AG10803 (cell line): ENCODE results near the gene CEP104.

Source experiments
- DNase-seq: peaks from one replicate; pipeline ENCODE4 v3.0.0; 2010; ENCODE audit warnings: low read depth
- H3K4me3 ChIP-seq: 2 replicates; pipeline ENCODE4 v1.5.1; 2011; ENCODE audit warnings: mild to moderate bottlenecking, low read length, control low read depth
- CTCF ChIP-seq: conservative IDR thresholded peaks from 2 replicates; pipeline ENCODE4 v1.5.1; 2011; ENCODE audit warnings: mild to moderate bottlenecking, low read length, control low read depth, inconsistent platforms

CEP104 gene

DNA sequence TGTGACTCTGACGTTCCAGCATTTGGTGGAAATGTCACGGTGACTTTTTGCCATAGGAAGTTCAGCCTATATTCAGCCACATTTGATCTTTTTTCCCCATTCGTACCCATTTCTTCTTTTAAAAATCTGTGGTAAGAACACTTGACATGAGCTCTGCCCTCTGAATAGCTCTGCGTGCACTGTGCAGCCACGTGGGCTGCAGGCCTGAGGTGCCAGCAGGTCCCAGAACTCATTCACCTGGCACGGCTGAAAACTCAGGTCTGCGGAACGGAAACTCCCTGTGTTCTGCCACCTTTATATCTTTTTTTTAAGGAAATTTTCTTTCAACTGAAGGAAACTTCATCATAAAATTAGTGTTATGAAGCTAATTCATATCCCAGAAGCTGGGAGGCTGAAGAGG lies 28.6 kb downstream of the CEP104 start:
- H3K4me3 ChIP-seq = no peak overlapping the region
- TF ChIP-seq CTCF = no peak

GRCh38 chr1:3827813-3828307 lies 29.2 kb downstream of the CEP104 start:
- TF ChIP-seq CTCF = no peak
- DNase-seq = no peak
- H3K4me3 ChIP-seq = no peak overlapping the region

More for the DNA sequence above, 28.6 kb downstream of the CEP104 start:
- DNase-seq = no peak

DNA sequence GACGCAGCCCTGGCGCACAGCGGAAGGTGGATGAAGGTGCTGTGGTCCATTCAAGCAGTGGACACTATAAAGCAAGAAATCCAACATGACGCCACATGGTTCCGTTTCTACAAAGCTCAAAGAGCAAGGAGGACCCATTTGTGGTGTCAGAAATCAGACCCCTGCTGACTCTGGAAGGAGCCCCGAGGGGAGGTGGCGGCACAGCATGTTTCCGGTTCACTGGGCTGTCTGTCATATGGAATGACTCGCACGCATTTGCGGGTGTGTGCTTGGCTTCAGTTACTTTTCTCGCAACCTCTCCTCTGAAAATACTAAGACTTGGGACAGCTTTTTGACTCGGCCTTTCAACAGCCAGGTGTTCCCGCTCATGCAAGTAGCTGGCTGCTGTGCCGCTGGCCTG lies 31.7 kb downstream of the CEP104 start:
- no peak for TF ChIP-seq CTCF
- DNase-seq = no peak
- no peak overlapping the region for H3K4me3 ChIP-seq

GRCh38 chr1:3824650-3825049 lies 32.4 kb downstream of the CEP104 start:
- TF ChIP-seq CTCF = no peak
- H3K4me3 ChIP-seq = no peak overlapping the region
- DNase-seq = no peak

GRCh38 chr1:3822421-3822820 lies 34.6 kb downstream of the CEP104 start:
- no peak for DNase-seq
- TF ChIP-seq CTCF = no peak
- no peak overlapping the region for H3K4me3 ChIP-seq

DNA sequence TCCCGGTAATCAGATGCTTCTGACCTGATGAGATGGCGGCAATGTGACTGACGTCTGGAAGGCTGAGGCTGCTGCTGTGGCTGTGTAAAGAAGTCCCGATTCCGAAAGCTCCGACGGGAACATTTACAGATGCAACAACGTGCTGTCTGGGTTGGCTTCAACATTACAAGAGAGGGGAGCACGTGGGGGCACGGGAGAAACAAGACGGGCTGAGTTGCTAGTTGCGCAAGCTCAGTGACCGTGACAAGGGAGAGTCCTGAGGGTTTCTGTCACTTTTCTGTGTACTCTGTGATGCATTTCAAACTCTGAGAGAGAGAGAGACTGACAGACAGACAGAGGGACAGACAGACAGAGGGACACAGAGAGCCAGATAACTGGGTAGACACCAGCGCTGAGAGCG lies 35.1 kb downstream of the CEP104 start:
- no peak overlapping the region for H3K4me3 ChIP-seq
- TF ChIP-seq CTCF = no peak
- no peak for DNase-seq

DNA sequence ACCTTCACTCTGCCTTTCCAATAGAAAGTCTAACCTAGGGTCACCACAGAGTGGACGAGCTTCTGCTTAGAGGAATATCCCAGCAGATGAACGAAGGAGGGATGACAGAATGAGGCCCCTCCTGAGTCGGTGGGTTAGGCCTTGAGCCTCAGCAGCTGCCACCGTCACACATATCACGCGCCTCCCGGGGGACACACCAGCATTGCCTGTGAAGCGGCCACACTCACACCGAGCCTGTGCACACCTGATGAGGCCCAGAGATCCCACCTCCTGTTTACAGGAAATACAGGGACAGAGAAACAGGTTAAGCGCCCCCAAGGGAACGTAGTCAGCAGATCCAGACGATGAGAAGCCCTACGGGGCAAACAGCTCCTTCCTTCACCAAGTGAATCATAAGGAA lies 35.6 kb downstream of the CEP104 start:
- no peak for TF ChIP-seq CTCF
- no peak for DNase-seq
- no peak overlapping the region for H3K4me3 ChIP-seq
